Cardiac muscle cell (in vitro differentiated cells and primary cell): ENCODE results near the gene NT5C2. TPM values are rescaled to one million over a fixed set of nuclear protein-coding genes. Genes with fewer than 3 reads are reported as not detected.
"Not testable (repeated sequence)": the region's sequence is repeated elsewhere in the genome, so short reads cannot be mapped to it uniquely, and the experiment has no call there.

Source experiments
- DNase-seq, 2 donors: peaks; one replicate each; pipeline versions ENCODE4 v3.0.0 to v3.0.0-alpha.2; 2010 to 2017; ENCODE audit warnings: low read depth in 1 of 2, low spot score in 1 of 2
- H3K27ac ChIP-seq: fragments of 200-600 bp; sonication (generic); 2 replicates; pipeline ENCODE4 v1.5.1; 2016
- H3K27me3 ChIP-seq: fragments of 200-600 bp; sonication (generic); 2 replicates; pipeline ENCODE4 v1.6.0; 2016; ENCODE audit warnings: control low read depth
- H3K36me3 ChIP-seq: fragments of 200-600 bp; sonication (generic); 2 replicates; pipeline ENCODE4 v1.5.1; 2016; ENCODE audit warnings: control low read depth
- H3K4me1 ChIP-seq: fragments of 200-600 bp; sonication (generic); 2 replicates; pipeline ENCODE4 v1.8.1; 2017; ENCODE audit warnings: low read depth, mild to moderate bottlenecking, mixed run types
- H3K4me3 ChIP-seq: fragments of 200-600 bp; sonication (generic); 2 replicates; pipeline ENCODE4 v1.5.1; 2016; ENCODE audit warnings: mild to moderate bottlenecking
- H3K9me3 ChIP-seq: fragments of 200-600 bp; sonication (generic); 2 replicates; pipeline ENCODE4 v1.5.1; 2017; ENCODE audit warnings: low read depth, mild to moderate bottlenecking, control low read depth
- polyA plus RNA-seq: library from polyadenylated mRNA; unstranded; fragments of >200 nt; fragmentation: Nextera tagmentation; extraction: Ambion mirVana; gene quantifications from 2 replicates; pipeline ENCODE4 v1.2.1, GENCODE V29; 2016
- total RNA-seq: library from RNA; depleted of rRNA; stranded (reverse); fragments of >200 nt; gene quantifications from 2 replicates; pipeline ENCODE4 v1.2.3, GENCODE V29; 2016
- TF ChIP-seq, protein P1 (sequence below): IDR thresholded peaks from 2 replicates; pipeline ENCODE4 v1.5.1; 2012; ENCODE audit warnings: low read depth, mild to moderate bottlenecking, low read length

NT5C2 gene
- total and polyA plus RNA-seq, 2 experiments from 2014 or later, result 51.1 to 84.0 TPM

DNA sequence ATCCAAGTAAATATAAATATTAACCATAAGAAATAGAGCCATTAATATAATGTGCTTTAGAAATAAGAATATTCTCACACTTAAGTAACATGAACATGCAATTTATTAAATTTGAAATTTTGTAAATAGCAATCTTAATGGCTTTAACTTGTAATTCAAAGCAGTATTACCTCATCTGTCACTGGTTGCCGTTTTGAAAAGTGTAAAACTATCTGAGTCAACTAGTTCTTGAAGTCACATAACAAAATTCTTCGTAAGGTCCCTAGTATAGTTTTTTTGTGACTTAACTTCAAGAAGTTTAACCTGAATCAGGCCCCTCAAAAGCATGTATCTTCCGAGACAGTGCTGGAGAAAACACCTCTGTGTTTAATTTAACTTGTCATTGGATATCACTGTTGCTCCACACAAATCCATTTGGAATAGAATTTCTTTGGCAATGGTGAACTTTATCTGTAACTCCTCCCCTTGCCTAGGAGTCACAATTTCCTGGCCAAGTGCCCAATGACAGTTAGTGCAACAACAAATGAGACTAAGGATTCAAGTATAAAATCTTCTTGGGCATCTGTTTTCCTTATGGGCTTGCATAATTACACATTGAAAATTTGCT, 47.1 kb downstream of the NT5C2 start:
- H3K9me3 ChIP-seq, result no peaks in the 10 kb centered on the region
- TF ChIP-seq, protein P1, sequence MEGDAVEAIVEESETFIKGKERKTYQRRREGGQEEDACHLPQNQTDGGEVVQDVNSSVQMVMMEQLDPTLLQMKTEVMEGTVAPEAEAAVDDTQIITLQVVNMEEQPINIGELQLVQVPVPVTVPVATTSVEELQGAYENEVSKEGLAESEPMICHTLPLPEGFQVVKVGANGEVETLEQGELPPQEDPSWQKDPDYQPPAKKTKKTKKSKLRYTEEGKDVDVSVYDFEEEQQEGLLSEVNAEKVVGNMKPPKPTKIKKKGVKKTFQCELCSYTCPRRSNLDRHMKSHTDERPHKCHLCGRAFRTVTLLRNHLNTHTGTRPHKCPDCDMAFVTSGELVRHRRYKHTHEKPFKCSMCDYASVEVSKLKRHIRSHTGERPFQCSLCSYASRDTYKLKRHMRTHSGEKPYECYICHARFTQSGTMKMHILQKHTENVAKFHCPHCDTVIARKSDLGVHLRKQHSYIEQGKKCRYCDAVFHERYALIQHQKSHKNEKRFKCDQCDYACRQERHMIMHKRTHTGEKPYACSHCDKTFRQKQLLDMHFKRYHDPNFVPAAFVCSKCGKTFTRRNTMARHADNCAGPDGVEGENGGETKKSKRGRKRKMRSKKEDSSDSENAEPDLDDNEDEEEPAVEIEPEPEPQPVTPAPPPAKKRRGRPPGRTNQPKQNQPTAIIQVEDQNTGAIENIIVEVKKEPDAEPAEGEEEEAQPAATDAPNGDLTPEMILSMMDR, result no peak
- no peaks in the 10 kb centered on the region for H3K27me3 ChIP-seq
- H3K4me1 ChIP-seq, result peaks cover 29% of the 10 kb centered on the region
- peak overlapping the region; percentile 77 for H3K27ac ChIP-seq
- peak; percentile 60 to 96 for DNase-seq
- no peak overlapping the region for H3K4me3 ChIP-seq
- no peaks in the 10 kb centered on the region for H3K36me3 ChIP-seq

DNA sequence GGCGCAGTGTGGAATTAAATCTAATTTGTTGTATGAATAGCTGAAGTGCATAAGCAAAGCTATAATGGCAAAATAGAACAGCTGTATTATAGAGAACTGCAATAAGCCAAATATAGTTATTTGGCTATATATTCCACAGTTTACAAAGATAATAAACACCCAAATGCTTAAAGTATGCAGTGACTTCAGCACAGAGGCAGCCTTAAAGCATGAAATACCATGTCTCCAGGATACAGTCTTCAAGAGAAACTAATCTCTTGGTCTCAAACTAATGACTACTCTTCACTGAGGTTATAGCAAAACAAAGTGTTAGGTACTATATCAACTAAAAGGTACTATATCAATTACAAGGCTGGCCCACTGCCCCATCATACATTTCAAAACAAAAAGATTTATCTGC, 48.0 kb downstream of the NT5C2 start:
- Histone ChIP-seq H3K4me1 (peaks cover 29% of the 10 kb centered on the region), H3K4me3 (no peak overlapping the region), H3K36me3 (no peaks in the 10 kb centered on the region), H3K27ac (no peak overlapping the region), H3K27me3 (no peaks in the 10 kb centered on the region), H3K9me3 (no peaks in the 10 kb centered on the region)
- TF ChIP-seq, protein P1, result no peak
- peak in 1 of 2 donors; percentile 33 for DNase-seq

DNA sequence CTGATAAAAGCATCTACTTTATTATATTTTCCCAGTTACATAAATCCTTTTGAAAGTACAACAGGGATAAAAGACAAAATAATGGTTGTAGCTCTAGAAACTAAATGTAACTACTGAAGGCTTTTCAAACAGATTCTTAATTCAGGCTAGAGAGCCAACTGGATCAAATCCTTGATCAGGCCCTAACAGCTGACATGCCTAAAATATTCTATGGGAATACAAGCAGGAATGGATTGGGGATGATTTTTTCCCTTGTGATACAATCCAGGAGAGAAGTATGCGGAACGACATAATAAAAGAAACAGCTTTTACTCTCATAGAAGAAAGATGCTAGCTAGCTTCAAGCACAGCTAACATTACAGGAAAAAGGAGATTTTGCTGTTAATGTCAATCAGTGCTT, 49.0 kb downstream of the NT5C2 start:
- no peak for DNase-seq
- peaks cover 29% of the 10 kb centered on the region for H3K4me1 ChIP-seq
- no peak overlapping the region for H3K4me3 ChIP-seq
- no peaks in the 10 kb centered on the region for H3K36me3 ChIP-seq
- no peaks in the 10 kb centered on the region for H3K27me3 ChIP-seq
- no peaks in the 10 kb centered on the region for H3K9me3 ChIP-seq
- peak overlapping the region; percentile 11 for H3K27ac ChIP-seq
- TF ChIP-seq, protein P1, result no peak

GRCh38 chr10:103143641-103144040, 49.4 kb downstream of the NT5C2 start:
- H3K4me3 ChIP-seq, H3K27me3 ChIP-seq, H3K36me3 ChIP-seq, H3K9me3 ChIP-seq, H3K27ac ChIP-seq, DNase-seq: not testable (repeated sequence)
- H3K4me1 ChIP-seq, result peaks cover 29% of the 10 kb centered on the region

DNA sequence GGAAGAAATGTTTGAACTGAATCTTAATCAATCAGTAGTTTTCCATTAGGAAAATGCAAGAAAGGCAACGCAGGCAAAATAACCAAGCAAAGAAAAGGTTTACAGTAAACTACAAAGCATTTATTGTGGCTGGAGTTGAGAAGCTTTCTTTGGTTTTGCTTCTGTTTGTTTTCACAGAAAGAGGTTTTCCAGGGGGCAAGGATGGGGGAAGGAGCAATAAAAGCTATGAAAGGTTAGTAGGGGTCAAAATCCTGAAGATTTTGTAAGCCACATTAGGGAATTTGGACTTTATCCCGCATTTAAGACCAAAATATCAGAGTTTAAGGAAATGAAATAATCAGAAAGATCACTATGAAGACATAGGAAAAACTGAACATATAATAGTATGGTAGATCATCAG, 51.1 kb downstream of the NT5C2 start:
- TF ChIP-seq, protein P1, result no peak

GRCh38 chr10:103140469-103140868, 52.6 kb downstream of the NT5C2 start:
- no peak for DNase-seq
- no peak overlapping the region for H3K4me3 ChIP-seq
- no peaks in the 10 kb centered on the region for H3K27me3 ChIP-seq
- no peaks in the 10 kb centered on the region for H3K36me3 ChIP-seq
- H3K4me1 ChIP-seq, result peaks cover 10% of the 10 kb centered on the region
- H3K9me3 ChIP-seq, result no peaks in the 10 kb centered on the region
- H3K27ac ChIP-seq, result no peak overlapping the region
- TF ChIP-seq, protein P1, result no peak

More for the DNA sequence above, 51.1 kb downstream of the NT5C2 start:
- no peak for DNase-seq
- Histone ChIP-seq H3K9me3 (no peaks in the 10 kb centered on the region), H3K4me3 (no peak overlapping the region), H3K4me1 (peaks cover 23% of the 10 kb centered on the region), H3K27me3 (no peaks in the 10 kb centered on the region), H3K27ac (no peak overlapping the region), H3K36me3 (no peaks in the 10 kb centered on the region)
